NCI-H748 (cell line): ENCODE data around the gene RHOT1.
"Not testable (repeated sequence)": the region's sequence is repeated elsewhere in the genome, so short reads cannot be mapped to it uniquely, and the experiment has no call there.

Experiments
- DNase-seq: peaks from one replicate; lab custom pipeline; 2025; ENCODE audit not compliant: unreplicated experiment; lab: John Stamatoyannopoulos, UW

The RHOT1 gene

DNA sequence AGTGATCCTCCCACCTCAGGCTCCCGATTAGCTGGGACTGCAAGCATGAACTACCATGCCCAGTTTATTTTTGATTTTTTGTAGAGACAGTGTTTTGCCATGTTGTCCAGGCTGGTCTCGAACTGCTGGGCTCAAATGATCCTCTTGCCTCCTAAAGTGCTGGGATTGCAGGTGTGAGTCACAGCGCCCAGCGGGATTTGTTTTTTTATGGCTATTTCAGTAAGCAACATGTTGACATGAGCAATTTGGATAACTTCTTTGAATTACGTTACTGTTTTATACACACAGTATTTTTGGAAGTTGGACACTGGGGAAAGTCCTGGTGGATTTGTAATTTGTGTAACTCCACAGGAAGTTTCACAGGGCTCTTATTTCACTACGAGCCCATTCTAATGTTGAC, 18.5 kb upstream of the RHOT1 start:
- DNase-seq = no peak

DNA sequence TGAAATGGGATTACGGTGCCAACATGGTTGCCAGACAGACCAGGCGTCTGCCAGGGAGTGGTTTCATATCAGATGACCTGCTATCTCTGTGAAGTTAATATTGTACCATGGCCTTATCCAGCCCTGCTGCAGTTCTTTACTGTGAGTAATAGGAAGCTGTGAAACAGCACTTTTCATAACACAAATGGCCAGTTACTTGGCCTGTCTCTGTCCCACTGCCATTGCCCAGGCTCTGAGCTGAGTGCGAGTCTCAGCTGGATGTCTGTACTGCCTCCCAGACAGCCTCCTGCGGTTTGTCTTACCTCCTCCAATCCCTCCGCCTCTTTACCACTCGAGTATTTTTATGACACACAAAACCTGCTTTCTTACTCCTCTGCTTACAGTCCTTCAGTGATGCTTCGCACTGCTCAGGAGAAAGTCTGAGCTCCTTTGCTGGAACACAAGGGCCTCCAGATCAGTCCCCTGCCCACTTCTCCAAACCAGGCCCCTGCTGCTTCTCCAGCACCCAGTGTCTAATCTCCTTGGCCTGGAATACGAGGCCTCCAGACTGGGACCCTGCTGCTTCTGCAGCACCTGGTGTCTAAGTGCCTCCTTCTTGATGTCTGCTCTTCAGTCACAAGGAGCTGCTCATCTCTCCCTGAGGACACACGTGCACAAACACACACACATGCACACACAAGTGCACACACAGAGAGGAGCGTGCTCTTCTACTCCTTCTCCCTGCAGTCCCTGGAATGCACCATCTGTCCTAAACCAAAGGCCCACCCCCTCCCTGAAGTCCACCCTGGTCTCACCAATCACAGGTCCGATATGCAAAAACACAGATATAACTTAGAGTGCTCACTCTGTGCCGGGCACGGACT, 17.1 kb upstream of the RHOT1 start:
- no peak for DNase-seq

DNA sequence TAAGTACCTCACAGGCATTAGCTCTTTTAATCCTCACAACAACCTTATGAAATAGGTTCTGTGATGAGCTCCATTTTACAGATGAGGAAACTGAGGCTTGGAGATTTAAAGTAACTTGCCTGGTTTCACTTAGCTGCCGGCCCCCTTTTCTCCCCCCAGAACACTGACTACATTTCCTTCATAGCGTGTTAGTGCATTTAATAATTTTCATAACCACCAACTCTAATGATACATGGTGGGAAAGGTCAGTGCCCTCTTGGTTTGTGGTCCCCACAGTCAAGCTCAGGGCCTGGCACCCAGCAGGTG, 16.5 kb upstream of the RHOT1 start:
- no peak for DNase-seq

DNA sequence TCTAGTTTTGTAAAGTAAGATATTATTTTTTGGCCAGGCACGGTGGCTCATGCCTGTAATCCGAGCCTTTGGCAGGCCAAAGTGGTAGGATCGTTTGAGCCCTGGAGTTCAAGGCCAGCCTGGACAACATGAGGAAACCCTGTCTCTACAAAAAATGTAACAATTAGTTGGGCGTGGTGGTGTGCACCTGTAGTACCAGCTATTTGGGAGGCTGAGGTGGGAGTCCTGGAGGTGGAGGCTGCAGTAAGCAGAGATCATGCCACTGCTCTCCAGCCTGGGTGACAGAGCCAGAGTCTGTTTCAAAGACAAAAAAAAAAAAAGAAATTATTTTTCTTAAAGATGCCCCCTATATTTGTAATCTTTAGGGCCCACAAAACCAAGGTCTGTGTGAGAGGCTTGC, 16.0 kb upstream of the RHOT1 start:
- DNase-seq = no peak

DNA sequence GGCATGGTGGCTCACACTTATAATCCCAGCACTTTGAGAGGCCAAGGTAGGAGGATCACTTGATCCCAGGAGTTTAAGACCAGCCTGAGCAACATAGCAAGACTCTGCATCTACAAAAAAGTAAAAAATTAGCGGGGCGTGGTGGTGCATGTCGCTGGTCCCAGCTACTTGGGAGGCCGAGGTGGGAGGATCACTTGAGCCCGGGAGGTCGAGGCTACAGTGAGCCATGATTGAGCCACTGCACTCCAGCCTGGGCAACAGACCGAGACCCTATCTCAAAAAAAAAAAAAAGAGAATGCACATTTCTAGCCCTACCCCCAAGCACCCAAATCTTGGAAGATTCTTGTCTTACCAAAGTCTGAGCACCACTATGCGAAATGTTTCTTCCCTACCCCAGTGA, 15.6 kb upstream of the RHOT1 start:
- no peak for DNase-seq

DNA sequence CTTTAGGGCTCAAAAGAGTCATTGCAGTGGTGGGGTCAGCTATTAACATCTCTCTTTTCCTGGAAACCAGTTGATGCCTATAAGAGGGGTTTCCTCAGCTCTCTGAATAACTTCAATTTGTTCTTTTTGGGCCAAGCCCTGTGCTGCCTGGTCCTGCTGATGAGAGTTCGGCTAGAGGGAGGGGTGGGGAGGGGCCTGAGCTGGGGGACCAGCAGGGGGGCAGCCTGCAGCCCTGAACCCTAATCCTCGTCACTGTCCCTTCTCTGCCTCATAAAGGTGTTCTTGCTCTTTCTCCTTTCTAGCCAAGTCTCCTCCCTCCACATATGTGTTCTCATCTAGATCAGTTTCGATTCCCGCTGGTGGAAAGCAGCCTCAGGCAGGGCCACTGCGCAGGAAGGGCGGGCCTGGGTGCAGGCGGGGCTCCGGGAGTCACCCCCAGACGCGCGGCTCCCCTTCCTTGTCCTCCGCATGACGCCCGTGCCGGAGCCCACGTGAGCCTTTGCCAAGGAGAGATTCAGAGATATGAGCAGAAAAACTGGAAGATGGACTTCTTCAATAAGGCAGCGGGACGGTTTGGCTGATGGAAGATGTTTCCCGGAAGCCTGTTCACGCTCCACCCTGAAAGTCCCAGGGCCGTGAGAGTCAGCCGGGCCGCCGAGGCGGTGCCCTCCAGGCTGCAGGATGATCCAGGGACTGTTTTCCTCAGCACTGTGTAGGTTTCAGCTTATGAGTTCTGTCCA, 15.0 kb upstream of the RHOT1 start:
- peak; percentile 73 for DNase-seq

DNA sequence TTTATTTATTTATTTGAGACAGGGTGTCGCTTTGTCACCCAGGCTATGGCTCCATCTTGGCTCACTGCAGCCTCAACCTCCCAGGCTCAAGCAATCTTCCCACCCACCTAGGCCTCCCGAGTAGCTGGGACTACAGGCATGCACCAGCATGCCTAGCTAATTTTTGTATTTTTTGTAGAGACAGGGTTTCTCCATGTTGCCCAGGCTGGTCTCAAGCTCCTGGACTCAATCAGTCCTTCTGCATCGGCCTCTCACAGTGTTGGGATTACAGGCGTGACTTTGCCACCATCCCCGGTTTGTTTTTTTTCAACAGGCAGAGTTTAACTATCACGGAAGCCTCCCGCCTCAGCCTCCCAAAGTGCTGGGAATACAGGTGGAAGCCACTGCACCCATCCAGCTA, 13.8 kb upstream of the RHOT1 start:
- DNase-seq = not testable (repeated sequence)

DNA sequence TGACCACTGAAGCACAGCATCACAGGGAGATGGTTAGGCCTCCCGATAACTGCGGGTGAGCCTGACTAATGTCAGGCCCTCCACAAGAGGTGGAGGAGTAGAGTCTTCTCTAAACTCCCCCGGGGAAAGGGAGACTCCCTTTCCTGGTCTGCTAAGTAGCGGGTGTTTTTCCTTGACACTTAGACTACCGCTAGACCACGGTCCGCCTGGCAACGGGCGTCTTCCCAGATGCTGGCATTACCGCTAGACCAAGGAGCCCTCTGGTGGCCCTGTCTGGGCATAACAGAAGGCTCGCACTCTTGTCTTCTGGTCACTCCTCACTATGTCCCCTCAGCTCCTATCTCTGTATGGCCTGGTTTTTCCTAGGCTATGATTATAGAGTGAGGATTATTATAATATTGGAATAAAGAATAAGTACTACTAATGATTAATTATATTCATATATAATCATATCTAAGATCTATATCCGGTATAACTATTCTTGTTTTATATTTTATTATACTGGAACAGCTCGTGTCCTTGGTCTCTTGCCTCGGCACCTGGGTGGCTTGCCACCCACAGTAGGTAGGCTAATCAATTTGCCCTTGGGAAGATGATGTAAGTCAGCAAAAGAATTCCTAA, 6.7 kb upstream of the RHOT1 start:
- DNase-seq = peak; percentile 45

DNA sequence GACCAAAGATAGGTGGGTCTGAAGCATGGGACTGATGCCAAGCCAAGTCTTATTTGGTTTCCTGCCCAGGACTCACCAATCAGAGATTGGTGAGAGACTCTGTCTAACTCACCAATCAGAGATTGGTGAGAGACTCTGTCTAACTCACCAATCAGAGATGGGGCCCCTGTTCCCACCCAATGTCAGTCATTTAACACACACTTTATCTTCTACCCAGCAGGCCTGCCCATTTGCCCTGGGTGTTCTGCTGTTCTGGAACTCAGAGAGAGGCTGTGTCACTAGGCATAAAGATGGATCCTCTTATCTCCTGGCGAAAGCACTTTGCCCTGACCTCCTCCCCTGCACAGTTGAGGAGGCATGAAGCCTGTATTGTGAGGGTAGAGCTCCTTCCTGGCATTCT, 5.4 kb upstream of the RHOT1 start:
- no peak for DNase-seq

DNA sequence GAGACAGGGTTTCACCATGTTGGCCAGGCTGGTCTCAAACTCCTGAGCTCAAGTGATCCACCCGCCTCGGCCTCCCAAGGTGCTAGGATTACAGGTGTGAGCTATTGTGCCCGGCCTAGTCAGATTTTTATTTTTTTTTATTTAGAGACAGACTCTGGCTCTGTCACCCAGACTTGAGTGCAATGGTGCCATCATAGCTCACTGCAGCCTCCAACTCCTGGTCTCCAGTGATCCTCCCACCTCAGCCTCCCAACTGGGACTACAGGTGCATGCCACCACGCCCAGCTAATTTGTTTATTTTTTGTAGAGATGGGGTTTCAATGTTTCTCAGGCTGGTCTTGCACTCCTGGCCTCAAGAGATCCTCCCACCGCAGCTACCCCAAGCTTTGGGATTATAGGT, 2.8 kb upstream of the RHOT1 start:
- DNase-seq = not testable (repeated sequence)

DNA sequence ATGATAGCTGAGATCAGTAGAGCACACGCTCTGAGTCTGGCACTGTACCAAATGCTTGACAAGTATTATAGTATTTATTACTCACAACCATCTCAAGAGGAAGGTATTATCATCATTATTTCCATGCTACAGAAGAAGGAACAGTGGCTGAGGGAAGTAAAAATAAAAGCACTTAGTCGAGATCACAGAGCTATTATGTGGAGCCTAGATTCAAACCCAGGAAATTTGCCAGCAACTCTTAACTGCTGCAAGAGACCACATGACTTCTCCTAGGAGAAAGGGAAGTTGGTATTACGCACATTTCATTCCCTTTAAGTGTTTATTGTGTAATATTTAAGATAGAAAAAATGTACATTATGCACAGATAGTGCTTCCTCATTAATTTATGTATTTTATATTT, 1.0 kb upstream of the RHOT1 start:
- DNase-seq = peak; percentile 32

DNA sequence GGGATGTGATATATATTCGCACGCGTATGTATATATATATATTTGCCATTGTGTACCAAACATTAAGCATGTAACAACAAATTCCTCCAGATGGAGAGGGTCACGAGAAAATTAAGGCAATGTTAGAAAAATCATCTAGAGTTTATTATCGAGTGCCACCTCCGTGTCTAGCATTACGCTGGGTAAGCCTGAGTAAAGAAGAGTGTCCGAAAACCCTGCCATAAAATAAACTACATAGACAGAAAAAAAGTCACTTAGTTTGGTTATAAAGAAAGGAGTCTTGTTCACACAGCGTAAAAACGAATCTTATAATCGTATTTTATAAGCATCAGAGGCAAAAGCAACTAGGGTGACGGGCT, 644 bp upstream of the RHOT1 start:
- DNase-seq = no peak

DNA sequence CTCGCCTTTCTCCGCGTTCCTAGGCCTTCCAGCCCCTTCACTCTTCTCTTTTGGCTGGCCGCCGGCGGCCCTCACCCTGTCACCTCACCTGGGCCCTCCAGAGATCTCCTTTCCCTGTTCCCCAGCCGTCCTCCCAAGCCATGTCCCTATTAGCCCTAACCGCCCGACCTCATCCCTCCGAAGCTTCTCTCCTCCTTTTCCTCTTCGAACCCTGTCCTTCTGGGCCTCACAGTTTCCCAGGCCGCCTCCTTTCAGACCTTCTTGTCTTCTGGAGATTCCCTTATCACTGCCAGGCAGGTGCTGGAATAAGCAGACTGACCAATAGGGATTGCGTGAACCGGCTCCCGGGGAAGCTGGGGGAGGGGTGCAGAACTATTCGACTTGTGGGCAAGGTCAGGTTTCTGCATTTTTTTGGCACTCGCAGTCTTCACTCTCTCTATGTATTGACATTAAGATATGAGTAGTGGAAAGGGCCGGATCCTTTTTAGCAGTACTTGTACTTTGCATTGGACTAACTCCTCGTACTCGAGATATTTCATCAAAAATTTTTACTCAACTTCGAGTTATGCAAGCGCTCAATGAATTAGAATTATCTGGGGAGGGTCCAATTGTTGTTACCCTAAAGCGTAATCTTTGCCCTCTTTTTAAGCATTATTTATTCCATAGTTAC, 690 bp downstream of the RHOT1 start:
- DNase-seq = peak; percentile 66

DNA sequence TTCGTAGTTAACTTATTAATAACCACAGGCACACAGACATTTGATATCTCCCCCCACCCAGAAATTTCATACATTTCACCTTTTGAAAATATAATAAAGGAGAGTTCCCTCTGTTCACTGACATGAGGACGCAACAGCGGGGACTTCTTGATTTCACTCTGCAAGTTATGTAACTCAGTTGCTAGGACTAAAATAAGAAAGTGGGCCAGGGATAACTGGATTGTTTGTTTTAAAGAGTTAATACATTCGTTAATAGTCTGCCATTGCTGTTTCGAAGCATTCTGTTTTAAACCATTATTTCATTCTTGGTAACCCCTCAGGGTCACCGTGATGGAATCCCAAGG, 1.2 kb downstream of the RHOT1 start:
- no peak for DNase-seq

DNA sequence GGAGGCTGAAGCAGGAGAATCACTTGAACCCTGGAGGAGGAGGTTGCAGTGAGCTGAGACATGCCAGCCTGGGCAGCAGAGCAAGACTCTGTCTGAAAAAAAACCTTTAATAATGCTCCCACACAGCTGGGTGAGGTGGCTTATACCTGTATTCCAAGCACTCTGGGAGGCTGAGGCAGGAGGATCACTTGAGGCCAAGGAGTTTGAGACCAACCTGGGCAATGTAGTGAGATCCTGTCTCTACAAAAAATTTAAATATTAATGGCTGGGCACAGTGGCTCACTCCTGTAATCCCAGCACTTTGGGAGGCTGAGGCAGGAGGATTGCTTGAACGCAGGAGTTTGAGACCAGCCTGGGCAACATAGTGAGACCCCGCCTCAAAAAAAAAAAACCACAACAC, 2.1 kb downstream of the RHOT1 start:
- DNase-seq = not testable (repeated sequence)

DNA sequence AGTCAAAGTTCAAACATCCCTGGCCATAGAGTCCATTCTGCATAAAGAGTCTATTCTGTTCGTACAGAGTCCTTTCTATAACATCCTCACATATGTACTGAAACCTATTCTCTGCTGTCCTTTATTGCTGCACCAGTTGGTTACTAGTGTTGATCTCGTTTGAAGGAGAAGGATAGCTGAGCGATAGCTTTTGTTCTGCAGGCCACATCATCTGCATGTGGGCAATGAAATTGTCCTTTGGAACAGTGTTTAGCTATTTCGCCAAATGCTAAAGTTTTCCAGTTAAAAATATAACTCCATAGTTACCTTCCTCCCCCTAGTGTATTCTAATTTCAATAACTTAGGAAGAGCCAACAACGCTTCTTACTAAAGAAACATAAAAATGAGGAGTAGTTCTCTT, 6.0 kb downstream of the RHOT1 start:
- no peak for DNase-seq

DNA sequence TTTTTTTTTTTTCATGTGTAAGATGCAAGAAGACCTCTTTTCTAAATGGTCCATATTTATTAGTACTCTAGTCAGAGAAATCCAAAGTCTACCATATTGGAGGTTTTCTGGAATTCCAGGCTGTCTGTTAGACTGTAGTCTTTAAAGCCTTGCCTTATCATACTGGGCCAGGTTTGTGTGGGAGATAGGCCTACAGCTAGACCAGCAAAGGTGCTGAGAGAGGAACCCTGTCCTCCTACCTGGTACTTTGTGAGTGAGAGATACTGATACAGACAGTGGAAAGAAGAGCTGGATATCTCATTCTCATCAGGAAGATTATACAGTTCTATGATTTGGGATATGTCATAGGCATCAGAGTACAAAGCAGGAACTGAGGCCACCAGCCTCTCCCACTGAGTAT, 8.1 kb downstream of the RHOT1 start:
- no peak for DNase-seq

DNA sequence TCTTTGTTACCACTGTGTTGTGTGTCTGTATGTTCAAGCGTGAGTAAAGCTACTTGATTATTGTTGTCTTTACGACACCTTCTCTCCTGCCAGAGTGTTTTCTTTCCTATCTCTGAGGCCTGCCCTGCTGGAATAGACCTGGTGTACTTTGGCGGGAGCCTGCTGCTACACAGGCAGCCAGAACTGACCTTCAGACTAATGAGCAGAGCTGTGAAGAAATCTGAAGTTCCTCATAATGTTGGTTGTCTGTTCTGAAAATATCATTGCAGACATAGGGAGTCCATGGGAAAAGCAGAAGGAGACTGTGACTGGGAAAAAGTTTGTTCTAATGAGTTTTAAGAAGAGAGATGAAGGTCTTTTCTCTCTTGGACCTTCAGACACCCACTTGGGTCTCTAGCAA, 9.8 kb downstream of the RHOT1 start:
- no peak for DNase-seq

DNA sequence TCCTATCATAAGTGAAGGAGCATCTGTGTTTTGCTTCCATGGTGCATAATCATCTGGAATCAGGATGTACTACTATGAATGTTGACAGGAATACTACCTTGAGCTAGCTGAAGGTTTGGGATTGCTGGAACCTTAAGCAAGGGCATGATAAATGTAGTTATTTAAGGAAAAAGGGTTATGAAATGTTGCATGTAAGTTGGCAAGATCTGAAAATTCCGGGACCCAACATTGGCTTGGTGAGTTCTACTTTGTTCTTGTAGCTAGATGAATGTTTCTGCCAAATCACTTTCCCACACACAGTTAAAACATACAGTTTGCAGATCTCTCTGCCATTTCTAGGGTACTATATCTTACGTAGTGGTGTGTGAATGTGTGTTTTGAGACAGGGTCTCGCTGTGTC, 13.6 kb downstream of the RHOT1 start:
- no peak for DNase-seq

DNA sequence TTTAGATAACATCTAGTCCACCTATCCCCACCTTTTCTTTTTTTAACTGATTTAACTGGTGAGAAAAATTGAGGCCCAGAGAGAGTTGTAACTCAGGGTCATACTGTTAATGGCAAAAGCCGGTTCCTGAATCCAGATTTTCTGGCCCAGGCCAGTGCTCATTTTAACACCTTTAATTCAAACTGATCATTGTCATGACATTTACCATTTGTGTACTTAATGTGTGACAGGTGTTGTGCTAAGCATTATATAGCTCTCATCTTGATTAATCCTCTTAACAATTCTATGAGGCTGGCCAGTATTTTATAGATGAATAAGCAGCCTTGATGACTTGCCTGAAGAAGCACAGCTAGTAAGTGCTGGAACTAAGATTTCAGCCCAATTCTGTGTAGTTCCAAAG, 14.4 kb downstream of the RHOT1 start:
- peak; percentile 26 for DNase-seq

DNA sequence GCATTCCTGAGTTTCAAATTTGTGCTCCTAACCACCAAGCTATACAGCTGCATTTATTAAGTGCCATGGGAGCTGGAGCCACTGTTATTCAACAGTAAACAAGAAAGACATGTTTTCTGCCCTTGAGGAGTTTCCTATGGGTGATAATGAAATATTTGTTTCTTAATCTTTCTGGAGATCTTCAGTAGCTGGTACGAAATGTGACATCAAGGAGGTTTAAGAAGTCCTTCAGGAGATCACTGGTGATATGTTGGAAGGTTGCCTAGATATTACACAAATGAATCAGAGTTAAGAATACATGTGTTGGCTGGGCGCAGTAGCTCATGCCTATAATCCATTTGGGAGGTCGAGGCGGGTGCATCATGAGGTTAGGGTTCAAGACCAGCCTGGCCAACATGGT, 14.9 kb downstream of the RHOT1 start:
- no peak for DNase-seq
